Stimulated activated CD4-positive, alpha-beta T cell treated with anti-CD3 and anti-CD28 coated beads, Interleukin-12 subunit alpha, Interleukin-12 subunit beta, amount 100 ng/mL, for 4 hours (primary cell): Measurements from ENCODE around the gene GPR101.

Experiments
- DNase-seq: peaks from one replicate; pipeline ENCODE4 v3.0.0-alpha.2; 2020

Gene GPR101

GRCh38 chrX:137033774-137034507 lies at the start of gene GPR101:
TSS of gene GPR101 (minus strand) at chrX:137033995. CDS start at chrX:137031674, 2,321 bp downstream.
- no peak for DNase-seq

GRCh38 chrX:137081239-137081638 lies 47.4 kb upstream of the GPR101 start:
- DNase-seq, result no peak

GRCh38 chrX:137072396-137072795 lies 38.6 kb upstream of the GPR101 start:
- DNase-seq, result no peak

GRCh38 chrX:137071596-137071995 lies 37.8 kb upstream of the GPR101 start:
- DNase-seq, result no peak

GRCh38 chrX:137067147-137067546 lies 33.4 kb upstream of the GPR101 start:
- no peak for DNase-seq

GRCh38 chrX:137062915-137063617 lies 29.3 kb upstream of the GPR101 start:
- DNase-seq, result no peak

GRCh38 chrX:137058339-137059127 lies 24.7 kb upstream of the GPR101 start:
- DNase-seq, result no peak

- peak; percentile 21 for DNase-seq
Observed at GRCh38 chrX:137052643-137053235, 18.9 kb upstream of the GPR101 start.

GRCh38 chrX:137051978-137052642 lies 18.3 kb upstream of the GPR101 start:
- DNase-seq, result peak; percentile 72

- DNase-seq, result no peak
Observed at GRCh38 chrX:137044893-137045292, 11.1 kb upstream of the GPR101 start.

GRCh38 chrX:137043736-137044135 lies 9.9 kb upstream of the GPR101 start:
- no peak for DNase-seq

GRCh38 chrX:137041329-137041728 lies 7.5 kb upstream of the GPR101 start:
- no peak for DNase-seq

- DNase-seq, result no peak
Observed at GRCh38 chrX:137040113-137040794, 6.5 kb upstream of the GPR101 start.

GRCh38 chrX:137034508-137034872 lies 695 bp upstream of the GPR101 start:
- no peak for DNase-seq

- no peak for DNase-seq
Observed at GRCh38 chrX:137032841-137033773, 688 bp downstream of the GPR101 start.

- no peak for DNase-seq
Observed at GRCh38 chrX:137032341-137032694, 1.5 kb downstream of the GPR101 start.

- DNase-seq, result peak; percentile 42
Observed at GRCh38 chrX:137031517-137032340, 2.1 kb downstream of the GPR101 start.

GRCh38 chrX:137031039-137031438 lies 2.8 kb downstream of the GPR101 start:
- DNase-seq, result no peak

GRCh38 chrX:137028699-137029098 lies 5.1 kb downstream of the GPR101 start:
- no peak for DNase-seq

GRCh38 chrX:137025930-137026329 lies 7.9 kb downstream of the GPR101 start:
- no peak for DNase-seq
